Skeletal muscle cell (primary cell): ENCODE results near the gene ZBP1.

Experiments used
- DNase-seq: peaks from one replicate; pipeline ENCODE4 v3.0.0-alpha.2; 2010; ENCODE audit warnings: low read depth
- H3K4me3 ChIP-seq: 2 replicates; pipeline ENCODE4 v1.5.1; 2011; ENCODE audit warnings: low read depth, mild to moderate bottlenecking, control low read depth, low read length, moderate library complexity

The ZBP1 gene

DNA sequence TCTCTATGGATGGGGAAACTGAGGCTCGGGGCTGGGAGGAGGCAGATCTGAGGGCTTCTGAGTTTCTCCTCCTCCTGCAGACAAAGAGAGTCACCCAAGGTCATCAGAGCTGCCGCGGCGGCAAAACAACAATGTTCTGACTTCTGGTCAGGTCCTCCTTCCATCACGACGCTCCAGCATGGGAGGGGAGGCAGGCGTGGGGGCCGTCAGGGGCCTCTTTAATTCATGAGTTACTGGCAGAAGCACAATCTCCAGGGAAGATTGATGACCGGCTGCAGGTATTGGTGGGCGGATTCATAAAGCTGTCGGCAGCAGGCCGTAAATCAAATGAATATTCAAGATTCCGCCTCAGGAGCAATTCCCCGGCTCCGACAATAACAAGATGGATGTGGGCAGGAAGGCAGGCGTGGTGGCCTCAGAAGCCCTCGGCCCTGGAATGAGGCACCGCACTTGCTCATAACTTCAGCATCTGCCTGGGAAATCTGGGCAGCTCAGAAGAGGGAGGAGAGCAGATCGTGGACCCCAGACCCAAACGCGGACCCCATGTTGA lies 40.3 kb downstream of the ZBP1 start:
- DNase-seq = no peak

DNA sequence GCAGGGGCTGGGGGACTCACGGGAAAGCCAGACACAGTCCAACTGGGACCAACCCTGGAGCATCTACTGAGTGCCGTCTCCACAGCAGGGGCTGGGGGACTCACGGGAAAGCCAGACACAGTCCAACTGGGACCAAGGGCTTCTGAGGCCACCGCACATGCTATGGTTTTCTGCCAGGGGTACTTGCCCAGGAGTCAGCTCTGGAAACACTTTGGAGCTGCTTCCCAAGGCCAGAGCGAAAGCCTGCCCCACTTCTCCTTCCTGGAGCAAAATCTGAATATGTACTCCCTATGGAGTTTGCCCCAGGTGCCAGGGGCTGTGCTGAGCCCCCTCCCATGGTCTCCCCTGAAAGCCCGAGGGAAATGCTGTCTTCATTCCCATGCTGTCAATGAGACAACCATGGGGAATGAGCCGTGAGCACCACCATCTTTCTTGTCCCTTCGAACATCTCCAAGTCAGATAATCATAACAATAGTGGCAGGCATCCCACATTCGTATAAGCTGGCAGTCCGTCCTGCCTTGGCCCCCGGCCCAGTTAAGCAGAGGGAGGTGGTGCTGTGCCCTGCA lies 40.8 kb downstream of the ZBP1 start:
- no peak for DNase-seq
- no peak overlapping the region for H3K4me3 ChIP-seq

More for the DNA sequence above, 40.3 kb downstream of the ZBP1 start:
- H3K4me3 ChIP-seq = no peak overlapping the region

DNA sequence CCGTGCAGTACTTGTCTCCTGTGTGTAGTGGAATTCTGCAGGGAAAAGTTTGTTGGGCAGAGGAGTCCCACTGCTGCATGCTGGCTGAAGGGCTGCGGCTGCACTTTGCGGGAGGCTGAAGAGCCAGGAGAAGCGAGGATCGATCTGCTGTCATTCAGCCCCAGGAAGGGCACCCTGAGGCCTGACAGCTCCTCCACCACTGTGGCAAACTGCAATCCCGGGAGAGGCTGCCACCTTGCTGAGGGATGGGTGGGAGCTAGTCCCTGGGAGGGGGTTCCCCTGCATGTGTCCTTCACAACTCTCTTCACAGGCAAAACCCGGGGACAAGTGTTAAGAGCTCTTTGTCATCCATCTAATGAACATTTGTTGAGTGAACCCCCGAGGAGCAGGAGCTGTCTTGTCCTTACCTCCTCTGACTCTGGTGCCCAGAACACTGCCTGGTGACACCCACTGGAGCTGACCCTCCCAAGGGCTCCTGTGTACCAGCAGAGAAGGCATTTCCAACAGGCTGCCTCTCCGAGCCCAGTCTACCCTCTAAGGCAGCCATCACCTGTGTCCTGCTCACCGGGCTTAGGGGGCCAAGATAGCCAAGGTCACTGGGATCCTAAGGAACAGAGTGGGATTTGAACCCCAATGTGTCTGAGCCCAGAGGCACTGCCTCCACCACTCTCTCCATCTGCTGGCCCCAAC lies 41.6 kb downstream of the ZBP1 start:
- no peak overlapping the region for H3K4me3 ChIP-seq
- DNase-seq = no peak

DNA sequence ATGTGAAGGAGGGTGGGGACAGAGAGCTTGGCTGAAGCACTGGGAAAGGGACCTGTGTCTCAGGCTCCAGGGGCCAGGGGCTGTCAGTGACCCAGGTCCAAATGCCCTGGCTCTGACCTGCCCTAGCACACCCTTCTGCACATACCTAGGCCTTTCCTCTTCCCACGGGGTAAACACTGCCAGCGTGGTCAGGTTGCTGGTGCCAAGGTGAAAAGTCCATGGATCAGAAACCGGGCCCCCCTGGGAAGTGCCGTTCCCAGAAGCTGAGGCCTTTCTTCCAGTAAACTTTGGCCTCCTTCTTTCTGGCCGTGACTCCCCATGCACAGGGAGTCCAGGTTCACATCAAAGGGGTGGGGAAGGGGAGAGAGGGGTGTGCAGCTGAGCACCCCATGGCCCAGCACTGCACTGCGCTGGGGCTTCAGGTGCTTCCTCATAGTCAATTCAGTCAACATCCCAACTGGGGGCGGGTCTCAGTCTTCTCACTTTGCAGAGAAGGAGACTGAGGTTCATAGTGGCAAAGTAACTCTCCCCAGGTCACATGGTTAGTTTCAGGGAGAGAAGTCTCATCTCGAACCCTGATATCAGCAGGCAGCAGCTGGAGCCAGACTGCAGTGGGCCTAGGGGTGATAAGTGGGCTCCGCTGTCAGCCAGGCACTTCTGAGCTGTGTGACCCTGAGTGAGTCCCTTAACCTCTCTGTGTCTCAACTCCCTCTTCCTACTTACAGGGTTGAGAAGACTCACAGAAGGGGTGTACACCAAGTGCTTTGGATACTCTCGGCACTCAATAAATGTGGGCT lies 42.3 kb downstream of the ZBP1 start:
- DNase-seq = no peak

DNA sequence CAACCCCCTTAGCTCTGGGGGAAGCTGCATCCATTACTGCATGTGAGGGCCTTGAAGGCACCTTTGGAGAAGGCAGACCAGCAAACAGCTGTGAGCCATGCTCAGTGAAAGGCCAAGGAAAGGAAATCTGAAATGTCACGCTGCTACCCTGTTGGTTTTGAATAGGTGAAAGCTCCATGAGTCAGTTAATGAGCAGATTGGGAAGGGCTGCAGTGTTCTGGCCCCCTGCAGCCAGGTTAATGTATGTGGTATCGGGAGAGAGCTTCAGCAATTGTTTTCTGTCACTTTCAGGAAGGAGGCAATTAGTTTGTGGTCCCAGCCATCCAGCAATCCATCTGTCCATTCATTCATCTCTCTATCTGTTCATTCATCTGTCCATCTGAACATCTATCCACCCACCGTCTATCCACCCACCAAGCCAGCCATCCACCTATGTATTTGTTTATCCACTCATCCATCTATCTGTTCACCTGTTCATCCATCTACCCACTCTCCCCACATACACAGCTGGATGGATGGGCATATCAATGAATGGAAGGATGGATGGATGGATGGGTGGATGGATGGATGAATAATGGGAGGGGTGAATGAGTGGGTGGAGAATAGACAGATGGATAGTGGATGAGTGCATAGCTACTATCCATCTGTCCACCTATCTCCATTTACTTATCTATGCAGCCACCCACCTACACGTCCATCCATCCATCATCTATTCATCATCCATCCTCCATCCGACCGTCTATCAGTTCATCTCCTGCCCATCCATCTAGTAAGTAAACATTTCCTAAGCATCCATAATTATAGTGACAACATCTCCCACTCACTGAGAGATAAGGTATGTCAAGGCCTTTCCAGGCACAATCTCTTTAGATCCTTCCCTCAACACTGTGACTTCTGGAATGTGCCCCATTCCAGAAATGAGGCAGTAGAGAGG lies 43.3 kb downstream of the ZBP1 start:
- no peak overlapping the region for H3K4me3 ChIP-seq
- DNase-seq = no peak

More for the DNA sequence above, 42.3 kb downstream of the ZBP1 start:
- H3K4me3 ChIP-seq = no peak overlapping the region

DNA sequence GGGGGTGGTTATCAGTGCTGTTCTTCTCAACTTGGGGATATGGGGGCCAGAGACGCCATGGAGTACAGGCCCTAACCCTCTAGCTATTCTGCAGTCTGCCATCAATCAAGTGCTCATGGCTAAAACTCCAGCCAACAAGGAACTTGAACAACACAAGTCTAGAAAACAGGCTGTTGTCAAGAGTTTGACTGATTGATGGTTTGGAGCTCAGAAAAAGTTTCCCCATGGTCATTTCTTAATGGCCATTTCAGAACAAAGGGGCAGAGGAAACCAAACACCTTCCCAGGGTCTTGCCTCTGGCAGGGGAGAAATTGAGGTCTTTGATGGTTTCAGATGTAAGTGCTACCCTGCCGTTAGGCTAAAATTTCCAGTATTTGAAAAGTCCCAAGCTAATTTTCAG lies 44.2 kb downstream of the ZBP1 start:
- no peak for DNase-seq
- H3K4me3 ChIP-seq = no peak overlapping the region

DNA sequence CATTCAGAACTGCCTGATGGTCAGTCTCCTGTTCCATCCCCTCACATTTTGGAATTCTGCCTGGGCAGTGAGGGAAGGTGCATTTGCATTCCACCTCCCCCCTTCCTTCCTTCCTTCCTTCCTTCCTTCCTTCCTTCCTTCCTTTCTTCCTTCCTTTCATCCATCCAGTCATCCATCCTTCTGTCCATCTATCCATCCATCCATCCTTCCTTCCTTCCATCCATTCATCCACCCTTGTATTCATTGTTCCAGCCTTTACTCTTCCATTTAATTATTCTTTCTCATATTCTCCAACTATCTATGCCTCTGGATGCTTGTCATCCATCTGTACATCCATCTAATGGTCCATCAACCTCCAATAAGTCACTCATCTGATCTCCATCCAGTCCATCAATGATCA lies 45.3 kb downstream of the ZBP1 start:
- no peak overlapping the region for H3K4me3 ChIP-seq
- no peak for DNase-seq

DNA sequence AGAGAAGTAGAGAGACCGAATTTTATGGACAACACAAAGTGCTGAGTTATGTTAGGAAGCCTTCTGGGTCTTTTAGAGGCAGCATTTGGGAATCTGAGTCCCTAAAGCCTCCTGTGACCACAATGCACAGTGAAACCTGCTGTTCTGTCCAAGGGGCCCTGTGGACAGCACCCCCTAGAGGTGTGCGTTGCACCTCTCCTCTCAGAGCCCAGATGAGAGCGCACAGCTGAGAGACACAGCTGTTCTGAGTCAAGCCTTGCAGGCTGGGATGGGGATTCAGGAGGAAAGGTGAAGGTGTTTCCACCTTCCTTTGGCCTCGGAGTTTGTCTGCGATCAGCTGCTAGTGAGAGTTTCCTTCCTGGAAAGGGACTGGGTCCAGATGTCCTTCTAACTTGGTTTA lies 46.3 kb downstream of the ZBP1 start:
- H3K4me3 ChIP-seq = no peak overlapping the region
- DNase-seq = no peak

DNA sequence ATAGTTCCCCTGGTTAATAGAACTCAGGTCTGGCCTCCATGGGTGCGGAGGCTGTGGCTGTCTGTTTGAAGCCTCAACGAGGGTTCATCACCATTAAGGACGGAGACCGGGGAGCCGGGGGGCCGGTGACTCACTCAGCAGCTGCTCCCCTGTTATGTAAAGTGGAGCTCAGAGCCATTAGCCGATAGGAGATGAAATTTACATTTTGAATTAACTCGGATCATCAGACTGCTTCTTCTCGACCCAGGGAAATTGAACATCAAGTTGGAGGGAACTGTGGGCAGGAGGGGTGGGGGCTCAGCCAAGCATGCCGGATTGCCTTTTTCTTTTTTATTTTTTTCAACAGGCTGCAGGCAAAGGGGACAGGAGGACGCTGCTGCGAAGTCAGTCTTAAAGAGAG lies 47.0 kb downstream of the ZBP1 start:
- no peak for DNase-seq
- no peak overlapping the region for H3K4me3 ChIP-seq

DNA sequence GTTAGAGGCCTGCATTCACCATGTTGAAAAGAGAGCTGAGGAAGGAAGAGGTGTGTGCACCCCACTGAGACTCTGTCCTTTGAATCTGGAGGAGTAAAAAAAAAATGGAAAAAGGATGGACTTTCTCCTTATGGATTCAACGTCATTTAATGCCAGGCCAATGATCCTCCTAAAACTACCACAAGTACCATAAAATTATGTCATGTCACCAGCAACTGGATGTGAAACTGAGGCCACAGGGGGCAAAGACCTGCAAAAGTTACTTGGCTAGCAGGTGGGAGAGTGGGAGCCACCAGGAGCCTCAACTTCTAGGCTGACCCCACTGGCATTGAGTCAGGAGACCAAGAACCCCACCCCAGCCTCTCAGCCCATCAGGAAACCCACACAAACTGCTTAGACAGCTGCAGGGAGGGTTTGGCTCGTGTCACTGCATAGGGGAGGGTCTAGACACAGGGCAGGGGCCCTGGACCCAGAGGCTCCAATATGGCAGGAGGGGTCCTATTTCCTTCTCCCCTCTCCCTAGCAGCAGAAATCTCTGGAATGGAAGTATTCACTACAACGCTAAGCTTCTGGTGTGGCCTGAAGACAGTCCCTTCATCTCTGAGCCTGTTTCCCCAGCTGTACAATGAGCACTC lies 48.3 kb downstream of the ZBP1 start:
- DNase-seq = no peak

DNA sequence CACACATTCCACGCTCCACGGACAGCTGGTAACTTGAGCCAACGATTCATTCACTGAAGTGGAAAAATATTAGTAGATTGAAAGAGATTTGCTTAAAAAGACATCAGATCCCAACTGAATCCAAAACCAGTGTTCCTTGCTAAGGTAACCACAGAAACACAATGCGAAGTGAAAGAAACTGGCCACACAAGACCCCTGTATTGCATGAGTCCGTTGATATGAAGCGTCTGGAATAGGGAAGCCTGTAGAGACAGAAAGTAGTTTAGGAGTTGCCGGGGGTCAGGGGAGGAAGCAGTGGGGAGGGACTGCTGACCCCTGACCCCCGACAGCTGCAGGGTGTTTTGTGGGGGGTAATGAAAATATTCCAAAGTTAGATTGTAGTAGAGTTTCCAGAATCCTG lies 49.3 kb downstream of the ZBP1 start:
- no peak overlapping the region for H3K4me3 ChIP-seq
- no peak for DNase-seq

More for the DNA sequence above, 48.3 kb downstream of the ZBP1 start:
- no peak overlapping the region for H3K4me3 ChIP-seq

DNA sequence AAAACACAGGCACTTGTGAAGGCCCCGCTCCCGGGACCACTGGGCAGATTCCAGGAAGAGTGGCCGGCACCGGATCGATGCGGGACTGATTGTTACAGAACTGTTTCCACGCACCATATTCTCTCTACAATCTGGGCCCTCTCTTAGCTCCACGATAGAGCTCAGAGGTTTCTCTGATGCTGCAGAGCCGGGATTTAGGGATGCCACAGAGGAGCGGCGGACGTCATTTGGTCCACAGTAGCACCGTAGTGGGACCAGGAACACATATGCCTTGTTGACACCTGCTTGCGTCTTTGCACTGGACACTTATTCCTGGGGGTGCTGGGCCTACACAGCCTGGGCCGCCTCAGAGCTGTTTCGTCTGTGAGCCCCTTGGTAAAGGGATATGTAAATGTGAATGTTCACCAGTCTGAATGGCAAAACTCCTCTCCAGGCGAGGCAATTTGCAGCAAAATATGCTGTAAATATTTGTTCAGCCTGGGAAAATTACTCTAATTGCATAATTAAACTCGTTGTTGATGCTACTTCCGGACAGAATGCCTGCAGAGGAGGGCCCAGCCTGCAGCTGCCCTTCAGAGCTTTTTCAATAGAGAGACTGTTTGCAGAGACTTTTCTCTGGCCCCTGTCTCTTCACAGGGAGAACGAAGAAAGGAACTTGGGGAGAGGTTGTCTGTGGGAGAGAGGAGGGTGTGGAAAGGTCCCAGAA lies 49.9 kb downstream of the ZBP1 start:
- H3K4me3 ChIP-seq = no peak overlapping the region
- no peak for DNase-seq

DNA sequence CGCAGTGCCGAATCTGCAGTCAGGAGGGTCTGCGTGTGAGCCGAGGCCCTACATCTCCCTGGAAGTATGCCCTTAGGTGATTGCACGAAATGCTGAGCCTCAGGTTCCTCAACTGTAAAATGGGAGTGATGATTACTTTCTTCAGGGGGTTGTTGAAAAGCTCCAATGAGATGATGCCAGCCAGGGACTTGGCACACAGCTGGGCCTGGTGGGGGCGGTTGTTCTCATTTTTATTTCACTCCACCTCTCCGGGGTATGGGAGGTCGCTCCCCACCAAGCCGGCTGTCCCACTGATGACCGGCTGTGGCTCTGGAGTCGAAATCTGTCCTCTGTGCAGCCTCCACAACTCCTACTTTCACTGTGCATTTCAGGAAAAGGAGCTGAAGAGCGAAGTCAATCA lies 51.3 kb downstream of the ZBP1 start:
- no peak for DNase-seq
- no peak overlapping the region for H3K4me3 ChIP-seq

DNA sequence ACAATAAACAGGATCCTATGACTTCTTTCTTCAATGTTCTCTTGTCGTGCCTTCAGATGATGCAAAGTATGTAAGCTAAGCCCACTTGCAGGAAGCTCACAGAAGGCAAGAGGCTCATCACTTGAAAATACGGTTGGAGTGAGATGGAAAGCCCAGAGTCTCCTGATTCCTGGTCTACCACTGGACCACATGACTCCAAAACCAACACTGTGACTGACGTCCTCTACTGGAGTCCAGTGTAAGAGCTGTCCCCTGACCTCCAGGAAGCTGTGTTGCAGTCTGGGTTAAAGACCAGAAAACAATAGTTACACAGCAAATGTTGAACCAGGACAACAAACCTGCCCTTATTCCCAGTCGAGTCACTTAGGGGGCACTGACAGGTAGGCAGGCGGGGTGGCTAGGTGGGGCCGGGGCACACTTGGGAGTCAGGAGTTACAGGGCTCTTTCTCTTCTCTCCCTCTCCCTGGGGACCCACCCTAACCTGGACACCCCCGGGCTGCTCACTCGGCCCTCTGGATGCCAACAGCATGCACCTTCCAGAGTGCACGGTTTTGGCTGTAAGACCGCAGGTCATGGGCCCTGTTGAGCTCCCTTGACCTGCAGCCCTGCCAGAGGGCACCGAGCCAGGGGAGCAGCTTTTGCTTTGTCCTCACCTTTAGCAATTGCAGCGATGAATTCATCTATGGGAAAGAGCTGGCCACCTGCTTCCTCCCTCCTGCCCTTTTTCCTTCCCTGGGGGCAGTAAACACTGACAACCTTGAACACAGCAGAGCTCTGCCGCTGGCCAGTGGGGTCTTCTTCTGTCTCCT lies 51.9 kb downstream of the ZBP1 start:
- H3K4me3 ChIP-seq = no peak overlapping the region
- DNase-seq = no peak

DNA sequence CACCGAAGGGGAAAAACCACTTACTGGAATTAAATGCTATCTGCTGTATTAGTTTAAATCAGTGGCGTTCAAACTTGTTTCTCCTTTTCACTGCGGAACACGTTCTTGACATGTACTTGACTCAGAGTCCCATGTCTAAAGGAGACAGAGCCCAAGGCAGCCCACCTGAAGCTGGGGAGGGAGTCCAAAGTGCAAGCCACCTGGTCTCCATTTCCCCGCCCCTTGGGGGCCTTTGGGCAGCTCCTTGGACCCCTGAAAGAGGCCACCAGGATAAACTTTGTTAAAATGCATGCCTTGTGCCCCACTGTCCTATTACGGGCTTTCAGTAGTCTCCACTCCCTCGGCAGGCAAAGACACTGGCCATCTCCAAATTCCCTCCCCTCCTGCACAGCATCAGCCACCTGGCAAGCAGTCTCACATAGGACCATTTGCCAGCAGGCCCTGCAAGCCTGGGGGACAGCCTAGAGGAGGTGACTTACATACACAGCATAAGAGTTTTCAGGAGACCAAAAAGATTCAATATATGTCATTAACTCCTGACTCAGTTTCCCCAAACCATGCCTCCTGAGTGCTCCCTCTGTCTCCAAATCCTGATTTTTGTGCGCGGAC lies 52.7 kb downstream of the ZBP1 start:
- no peak overlapping the region for H3K4me3 ChIP-seq
- no peak for DNase-seq

DNA sequence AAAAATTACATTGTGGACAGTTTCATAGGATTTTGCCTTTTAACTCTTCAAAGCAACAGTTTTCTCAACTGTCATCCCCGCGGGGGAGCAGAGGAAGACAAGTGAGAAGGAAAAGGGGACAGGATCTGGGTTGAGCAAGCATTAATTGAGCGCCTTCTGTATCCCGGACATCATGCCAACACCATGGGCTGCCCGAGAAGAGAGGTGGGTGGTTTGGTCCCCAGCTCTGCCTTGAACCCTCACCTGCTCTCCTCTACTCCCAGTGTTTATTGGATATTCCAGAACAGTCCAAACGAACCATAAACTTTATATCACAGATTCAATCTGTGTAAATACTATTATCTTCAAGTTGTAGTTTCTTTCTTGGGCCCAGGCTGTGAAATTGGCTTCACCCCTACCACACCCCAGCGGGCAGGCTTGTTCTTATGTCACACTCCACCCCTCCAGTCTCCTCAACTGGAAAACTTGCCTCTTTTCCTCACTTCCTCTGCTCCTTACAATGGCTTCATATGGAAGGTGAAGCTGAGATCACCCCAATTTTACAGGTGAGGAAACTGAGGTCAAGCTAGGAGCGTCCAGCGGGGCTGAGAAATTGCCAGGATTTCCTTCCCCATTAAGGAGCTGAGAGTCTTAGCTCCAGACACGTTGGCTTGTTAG lies 53.3 kb downstream of the ZBP1 start:
- DNase-seq = no peak
- H3K4me3 ChIP-seq = no peak overlapping the region

DNA sequence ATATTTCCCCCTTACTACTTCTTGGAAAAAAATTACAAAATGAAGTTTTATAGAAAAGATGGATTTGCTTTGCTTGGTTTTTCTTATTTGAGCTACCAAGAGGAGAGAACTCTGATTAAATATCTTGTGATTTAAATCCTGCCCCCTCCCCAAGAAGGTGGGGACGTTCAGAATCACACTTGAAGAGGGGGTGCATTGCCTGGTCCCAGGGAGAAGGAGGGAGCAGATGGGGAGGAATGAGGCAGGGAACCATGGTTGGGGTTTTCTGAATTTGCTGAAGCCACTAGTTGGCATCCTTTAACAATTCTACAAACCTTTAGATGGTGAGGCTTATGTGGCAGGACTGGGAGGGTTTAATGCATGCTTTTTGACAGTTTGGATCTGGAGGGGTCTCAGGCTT lies 53.8 kb downstream of the ZBP1 start:
- H3K4me3 ChIP-seq = no peak overlapping the region
- no peak for DNase-seq
